DOHH2 (cell line): ENCODE results near the gene UBXN11.
A peak's percentile ranks its signal among the peaks of the same experiment; 100 is the strongest.

Experiments
- H3F3A ChIP-seq: fragments of 200-600 bp; sonication (generic), shearing (Covaris generic); 2 replicates; pipeline ENCODE4 v1.6.0; 2016; ENCODE audit warnings: antibody characterized with exemption, mild to moderate bottlenecking; ENCODE audit not compliant: control insufficient read depth, insufficient read depth
- H3K27ac ChIP-seq: fragments of 200-600 bp; sonication (generic); 2 replicates; pipeline ENCODE4 v1.5.1; 2014; ENCODE audit warnings: low read depth, mild to moderate bottlenecking, low read length, moderate library complexity
- H3K27me3 ChIP-seq: fragments of 200-600 bp; sonication (generic); 2 replicates; pipeline ENCODE4 v1.6.1; 2014; ENCODE audit warnings: mild to moderate bottlenecking, low read length, mixed read lengths; ENCODE audit not compliant: control insufficient read depth
- H3K36me3 ChIP-seq: fragments of 200-600 bp; sonication (generic); 2 replicates; pipeline ENCODE4 v1.6.1; 2014; ENCODE audit warnings: mild to moderate bottlenecking, low read length, moderate library complexity, mixed read lengths; ENCODE audit not compliant: control insufficient read depth
- H3K4me1 ChIP-seq: fragments of 200-600 bp; sonication (generic); 2 replicates; pipeline ENCODE4 v1.6.1; 2014; ENCODE audit warnings: mild to moderate bottlenecking, low read length, mixed read lengths; ENCODE audit not compliant: control insufficient read depth
- H3K4me2 ChIP-seq: fragments of 200-600 bp; sonication (generic); 2 replicates; pipeline ENCODE4 v1.6.0; 2014; ENCODE audit warnings: mild to moderate bottlenecking, low read length, moderate library complexity
- H3K4me3 ChIP-seq: fragments of 200-600 bp; sonication (generic); 2 replicates; pipeline ENCODE4 v1.5.1; 2014; ENCODE audit warnings: mild to moderate bottlenecking, low read length, mixed read lengths
- H3K79me2 ChIP-seq: fragments of 200-600 bp; sonication (generic); 2 replicates; pipeline ENCODE4 v1.6.1; 2014; ENCODE audit warnings: mild to moderate bottlenecking, low read length, mixed read lengths; ENCODE audit not compliant: control insufficient read depth
- H3K9me2 ChIP-seq: fragments of 200-600 bp; sonication (generic); replicated peaks from 2 replicates; pipeline ENCODE4 v1.6.1; 2014; ENCODE audit warnings: mild to moderate bottlenecking, low read length, mixed read lengths; ENCODE audit not compliant: control insufficient read depth
- H3K9me3 ChIP-seq: fragments of 200-600 bp; sonication (generic); 2 replicates; pipeline ENCODE4 v1.6.1; 2014; ENCODE audit warnings: antibody characterized with exemption, low read length, mixed read lengths; ENCODE audit not compliant: control insufficient read depth, insufficient read depth
- H4K20me1 ChIP-seq: fragments of 200-600 bp; sonication (generic); 2 replicates; pipeline ENCODE4 v1.6.0; 2014; ENCODE audit warnings: low read depth, mild to moderate bottlenecking, antibody characterized with exemption, low read length, moderate library complexity; ENCODE audit not compliant: control insufficient read depth, insufficient read depth
- CTCF ChIP-seq: fragments of 200-600 bp; sonication (generic); IDR thresholded peaks from one replicate; pipeline ENCODE4 v1.5.1; 2014; ENCODE audit warnings: antibody characterized with exemption, mild to moderate bottlenecking, low read depth, low read length; ENCODE audit not compliant: poor library complexity, severe bottlenecking
- EZH2phosphoT487 ChIP-seq: fragments of 200-600 bp; sonication (generic); IDR thresholded peaks from 2 replicates; pipeline ENCODE4 v1.6.1; 2017; ENCODE audit warnings: borderline replicate concordance, mild to moderate bottlenecking, antibody characterized with exemption, low read length, moderate library complexity, mixed read lengths

UBXN11 gene

GRCh38 chr1:26338670-26339069 is 32.2 kb upstream of the UBXN11 start:
- peaks cover 7% of the 10 kb centered on the region; the same call in 1 of the 2 replicates for H3F3A ChIP-seq
- TF ChIP-seq EZH2phosphoT487 (no peak), CTCF (no peak)
- H3K9me2 ChIP-seq, result no peaks in the 10 kb centered on the region
- peaks cover 21% of the 10 kb centered on the region for H3K4me1 ChIP-seq
- no peak overlapping the region for H3K4me2 ChIP-seq
- H3K36me3 ChIP-seq, result no peaks in the 10 kb centered on the region
- no peak overlapping the region for H3K4me3 ChIP-seq
- no peaks in the 10 kb centered on the region for H3K9me3 ChIP-seq
- no peak overlapping the region for H3K27ac ChIP-seq
- H3K27me3 ChIP-seq, result peaks cover 27% of the 10 kb centered on the region
- H4K20me1 ChIP-seq, result no peaks in the 10 kb centered on the region
- H3K79me2 ChIP-seq, result no peaks in the 10 kb centered on the region

- Histone ChIP-seq H3K79me2 (no peaks in the 10 kb centered on the region), H3F3A (peaks cover 7% of the 10 kb centered on the region; the same call in 1 of the 2 replicates), H3K27ac (no peak overlapping the region), H3K4me3 (no peak overlapping the region), H3K4me1 (peaks cover 21% of the 10 kb centered on the region), H3K27me3 (peaks cover 25% of the 10 kb centered on the region), H4K20me1 (no peaks in the 10 kb centered on the region), H3K36me3 (no peaks in the 10 kb centered on the region), H3K4me2 (no peak overlapping the region), H3K9me2 (no peaks in the 10 kb centered on the region), H3K9me3 (no peaks in the 10 kb centered on the region)
- TF ChIP-seq CTCF (no peak), EZH2phosphoT487 (no peak)
Measured at GRCh38 chr1:26337625-26338024, 31.2 kb upstream of the UBXN11 start.

- H3K27me3 ChIP-seq, result peaks cover 24% of the 10 kb centered on the region
- peaks cover 7% of the 10 kb centered on the region; the same call in 1 of the 2 replicates for H3F3A ChIP-seq
- TF ChIP-seq CTCF, result no peak
- no peak for TF ChIP-seq EZH2phosphoT487
- no peaks in the 10 kb centered on the region for H4K20me1 ChIP-seq
- peak overlapping the region; percentile 87; the same call in 1 of the 2 replicates for H3K4me2 ChIP-seq
- H3K4me3 ChIP-seq, result no peak overlapping the region
- H3K36me3 ChIP-seq, result no peaks in the 10 kb centered on the region
- H3K4me1 ChIP-seq, result peaks cover 21% of the 10 kb centered on the region
- no peaks in the 10 kb centered on the region for H3K79me2 ChIP-seq
- H3K9me2 ChIP-seq, result no peaks in the 10 kb centered on the region
- H3K27ac ChIP-seq, result no peak overlapping the region
- no peaks in the 10 kb centered on the region for H3K9me3 ChIP-seq
Measured at GRCh38 chr1:26337206-26337535, 30.7 kb upstream of the UBXN11 start.
